ENCODE measurements around the gene ZNF423.
A peak's percentile ranks its signal among the peaks of the same experiment; 100 is the strongest.

Gene ZNF423

DNA sequence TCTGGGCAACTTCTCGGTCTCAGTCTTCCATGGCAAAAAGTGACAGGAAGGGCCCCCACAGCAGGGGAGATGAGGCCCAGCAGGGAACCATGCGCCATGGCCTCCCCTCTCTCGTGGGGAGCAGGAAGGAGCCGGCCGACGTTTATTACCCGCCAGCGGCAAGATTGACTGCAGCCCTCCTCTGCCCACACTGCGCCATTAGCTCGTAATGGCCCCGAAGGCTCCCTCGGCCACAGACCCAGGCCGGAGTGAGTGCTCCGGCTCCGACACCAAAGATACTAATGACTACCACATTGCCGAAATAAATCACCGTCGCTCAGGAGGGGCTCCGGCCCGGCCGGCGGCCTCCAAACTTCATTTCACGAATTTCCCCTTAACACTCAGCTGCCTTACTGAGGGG lies 255.4 kb downstream of the ZNF423 start:
- no peak overlapping the region for H3K4me2 ChIP-seq
- H3K27me3 ChIP-seq = no peaks in the 10 kb centered on the region
- no peaks in the 10 kb centered on the region for H3K36me3 ChIP-seq
- TF ChIP-seq Cebpa-rat (IDR thresholded peaks at IDR 0.05) = no peak
- no peaks in the 10 kb centered on the region for H3K9me3 ChIP-seq
- peaks cover 90% of the 10 kb centered on the region for H3K4me1 ChIP-seq
- H3K9ac ChIP-seq = no peak overlapping the region
- H3K4me3 ChIP-seq = no peak overlapping the region
- no peak overlapping the region for H3K27ac ChIP-seq
- no peaks in the 10 kb centered on the region for H4K20me1 ChIP-seq

DNA sequence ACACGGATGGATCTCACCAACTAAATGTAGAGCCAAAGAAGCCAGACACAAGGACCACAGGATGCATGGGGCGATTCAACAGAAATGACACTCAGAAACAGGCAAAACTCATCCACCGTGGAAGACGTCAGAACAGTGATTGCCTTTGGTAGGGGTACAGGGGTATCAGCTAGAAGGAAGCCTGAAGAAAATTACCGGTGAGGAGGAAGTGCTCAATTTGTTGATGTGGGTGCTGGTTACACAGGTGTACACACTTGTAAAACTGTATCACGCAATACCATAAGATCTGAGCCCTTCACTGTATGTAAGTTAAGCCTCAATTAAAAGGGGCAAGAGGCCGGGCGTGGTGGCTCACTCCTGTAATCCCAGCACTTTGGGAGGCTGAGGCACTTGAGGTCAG lies 256.2 kb downstream of the ZNF423 start:
- no peaks in the 10 kb centered on the region for H3K27me3 ChIP-seq
- no peak overlapping the region for H3K27ac ChIP-seq
- 0 out of 2 replicates have a peak overlapping the region, but pooled peaks have one; percentile 4 for H3K4me2 ChIP-seq
- H3K36me3 ChIP-seq = no peaks in the 10 kb centered on the region
- H3K9me3 ChIP-seq = no peaks in the 10 kb centered on the region
- peaks cover 90% of the 10 kb centered on the region for H3K4me1 ChIP-seq
- H3K9ac ChIP-seq = no peak overlapping the region
- H4K20me1 ChIP-seq = no peaks in the 10 kb centered on the region
- H3K4me3 ChIP-seq = no peak overlapping the region
- no peak for TF ChIP-seq Cebpa-rat (IDR thresholded peaks at IDR 0.05)

DNA sequence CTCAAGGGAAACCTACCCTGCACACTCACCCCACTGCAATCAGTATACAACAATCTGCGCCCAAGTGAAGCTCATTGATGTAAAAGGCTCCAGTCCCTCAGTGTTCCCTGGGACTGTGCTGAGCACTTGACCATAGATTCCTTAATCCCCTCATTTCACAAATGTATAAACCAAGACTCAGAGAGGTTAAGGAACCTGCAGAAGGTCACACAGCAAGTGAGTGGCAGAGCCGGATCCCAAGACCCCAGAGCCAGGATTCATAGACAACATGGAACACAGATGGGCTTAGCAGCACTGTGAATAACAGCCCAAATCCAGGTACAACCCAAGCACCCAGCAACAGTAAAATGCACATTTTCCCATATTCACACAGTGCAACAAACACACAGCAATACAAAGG lies 256.6 kb downstream of the ZNF423 start:
- no peak overlapping the region for H3K4me3 ChIP-seq
- H3K9me3 ChIP-seq = no peaks in the 10 kb centered on the region
- H4K20me1 ChIP-seq = no peaks in the 10 kb centered on the region
- no peak overlapping the region for H3K9ac ChIP-seq
- no peaks in the 10 kb centered on the region for H3K27me3 ChIP-seq
- no peak for TF ChIP-seq Cebpa-rat (IDR thresholded peaks at IDR 0.05)
- no peak overlapping the region for H3K27ac ChIP-seq
- H3K36me3 ChIP-seq = no peaks in the 10 kb centered on the region
- H3K4me1 ChIP-seq = peaks cover 90% of the 10 kb centered on the region
- H3K4me2 ChIP-seq = no peak overlapping the region

DNA sequence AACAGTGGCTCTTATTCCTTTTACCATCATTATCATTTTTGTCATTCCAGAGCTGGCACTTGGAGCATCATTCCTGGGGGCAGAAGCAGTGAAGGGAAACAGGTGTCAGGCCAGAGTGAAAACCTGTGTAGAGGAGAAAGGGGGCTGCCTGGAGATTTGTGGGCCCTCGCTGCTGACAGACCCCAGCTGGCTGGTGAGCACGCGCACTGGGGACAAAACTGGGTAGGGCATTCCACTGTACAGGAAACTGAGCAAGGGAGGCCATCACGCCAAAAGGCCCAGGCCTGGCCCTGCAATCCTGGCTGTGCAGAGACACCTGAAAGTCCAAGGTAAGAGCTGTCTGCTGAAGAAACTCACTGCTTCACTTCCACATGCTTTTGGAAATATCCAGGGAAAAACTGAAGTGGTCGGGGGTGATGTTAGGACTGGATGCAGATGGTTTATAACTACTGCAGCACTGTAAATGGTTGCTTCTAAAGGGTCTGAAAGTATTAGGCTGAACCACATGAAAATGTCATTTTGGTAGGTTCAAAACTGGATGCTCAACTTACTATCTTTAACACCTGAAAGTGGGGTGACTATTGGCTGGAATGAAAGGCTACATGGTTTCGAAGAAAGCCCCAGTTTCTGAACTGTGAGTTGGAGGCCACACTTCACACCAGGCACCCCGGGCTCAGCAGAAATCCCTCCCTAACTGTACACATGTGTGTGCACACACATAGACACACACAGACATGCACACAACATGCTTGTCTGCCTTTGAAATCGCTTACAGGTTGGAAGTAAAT lies 257.3 kb downstream of the ZNF423 start:
- Histone ChIP-seq H4K20me1 (no peaks in the 10 kb centered on the region), H3K9ac (no peak overlapping the region), H3K27ac (no peak overlapping the region), H3K4me2 (peak overlapping the region; percentile 77), H3K27me3 (no peaks in the 10 kb centered on the region), H3K4me1 (peaks cover 90% of the 10 kb centered on the region), H3K9me3 (no peaks in the 10 kb centered on the region), H3K36me3 (no peaks in the 10 kb centered on the region), H3K4me3 (no peak overlapping the region)
- TF ChIP-seq Cebpa-rat (IDR thresholded peaks at IDR 0.05) = no peak

DNA sequence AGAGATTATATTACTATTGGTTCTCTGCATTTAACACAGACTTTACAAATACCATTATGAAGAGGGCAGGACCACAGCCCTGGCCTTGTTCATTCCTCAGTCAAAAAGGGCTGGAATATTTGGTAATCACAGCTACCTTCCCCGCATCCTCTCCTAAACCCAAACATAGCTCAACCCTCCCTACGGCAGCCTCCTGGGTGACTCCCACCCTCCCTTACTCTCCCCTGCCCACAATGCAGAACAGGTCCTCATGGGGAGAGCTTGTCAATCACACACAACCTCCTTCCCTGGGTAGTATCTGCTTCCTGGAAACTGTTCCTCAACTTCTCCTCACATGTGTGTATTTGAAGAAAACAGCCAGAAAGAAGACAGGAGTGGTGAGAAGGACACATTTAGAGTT lies 258.1 kb downstream of the ZNF423 start:
- H3K9ac ChIP-seq = no peak overlapping the region
- no peak for TF ChIP-seq Cebpa-rat (IDR thresholded peaks at IDR 0.05)
- H3K4me2 ChIP-seq = peak overlapping the region; percentile 77
- H3K9me3 ChIP-seq = no peaks in the 10 kb centered on the region
- H3K4me1 ChIP-seq = peaks cover 90% of the 10 kb centered on the region
- H3K4me3 ChIP-seq = no peak overlapping the region
- no peaks in the 10 kb centered on the region for H3K36me3 ChIP-seq
- no peaks in the 10 kb centered on the region for H4K20me1 ChIP-seq
- H3K27me3 ChIP-seq = no peaks in the 10 kb centered on the region
- H3K27ac ChIP-seq = no peak overlapping the region

DNA sequence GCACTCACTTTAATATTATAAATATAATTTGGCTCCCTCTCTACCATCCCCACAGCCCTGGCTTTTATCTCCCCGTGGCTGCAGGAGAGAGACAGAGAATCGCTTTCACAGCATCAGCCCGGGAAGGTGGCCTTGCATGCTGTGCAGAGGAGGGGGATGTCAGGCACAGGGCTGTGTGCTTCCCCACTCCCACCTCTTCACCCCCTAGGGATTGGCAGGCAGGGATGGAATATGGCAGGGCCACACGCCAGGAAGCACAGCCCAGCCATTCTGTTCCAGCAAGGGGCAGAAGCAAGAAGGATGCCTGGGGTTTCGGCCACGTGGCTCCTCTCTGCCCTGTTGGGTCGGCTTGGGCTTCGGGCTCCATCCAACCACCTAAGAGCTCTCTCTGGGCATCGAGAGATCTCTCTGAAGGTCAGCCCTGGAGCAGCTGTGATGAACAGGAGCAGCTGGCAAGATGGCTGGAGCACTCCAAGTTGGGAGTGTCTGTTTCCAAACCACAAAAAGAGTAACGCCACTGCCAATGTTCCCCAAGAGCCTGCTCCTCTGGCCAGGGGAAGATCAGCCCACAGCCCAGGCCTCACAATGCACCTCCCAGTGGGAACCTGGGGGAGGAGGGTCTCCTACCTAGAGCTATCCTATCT lies 259.1 kb downstream of the ZNF423 start:
- H3K9ac ChIP-seq = 0 out of 2 replicates have a peak overlapping the region, but pooled peaks have one; percentile 27

DNA sequence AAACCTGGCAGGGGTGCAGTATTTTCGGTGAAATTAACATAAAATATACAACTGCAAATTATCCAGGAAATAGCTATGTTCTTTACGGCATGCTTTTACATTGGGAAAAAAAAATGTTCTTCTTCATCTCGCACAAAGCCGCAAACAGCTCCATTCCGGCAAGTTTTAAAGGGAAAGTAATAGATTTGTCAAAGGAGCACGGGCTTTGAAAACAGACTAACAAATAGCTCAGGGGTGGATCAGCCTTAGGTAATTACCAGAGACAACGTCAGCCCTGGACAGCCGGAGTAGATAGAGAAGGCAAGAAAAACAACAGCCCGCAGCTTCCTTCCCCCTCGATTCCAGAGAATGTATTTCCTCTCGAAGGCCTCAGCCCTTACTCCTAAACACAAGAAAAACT lies 259.8 kb downstream of the ZNF423 start:
- Histone ChIP-seq H3K36me3 (no peaks in the 10 kb centered on the region), H3K4me2 (peak overlapping the region; percentile 77), H3K9ac (peak overlapping the region; percentile 27; the same call in 1 of the 2 replicates), H3K27me3 (no peaks in the 10 kb centered on the region), H3K27ac (peak overlapping the region; percentile 63), H3K4me3 (peak overlapping the region; percentile 6; the same call in 1 of the 2 replicates), H3K4me1 (peaks cover 90% of the 10 kb centered on the region), H3K9me3 (no peaks in the 10 kb centered on the region), H4K20me1 (no peaks in the 10 kb centered on the region)
- TF ChIP-seq Cebpa-rat (IDR thresholded peaks at IDR 0.05) = no peak

More for the DNA sequence above, 259.1 kb downstream of the ZNF423 start:
- H3K27ac ChIP-seq = peak overlapping the region; percentile 63
- no peak for TF ChIP-seq Cebpa-rat (IDR thresholded peaks at IDR 0.05)
- no peaks in the 10 kb centered on the region for H4K20me1 ChIP-seq
- peak overlapping the region; percentile 77 for H3K4me2 ChIP-seq
- H3K27me3 ChIP-seq = no peaks in the 10 kb centered on the region
- H3K9me3 ChIP-seq = no peaks in the 10 kb centered on the region
- no peak overlapping the region for H3K4me3 ChIP-seq
- no peaks in the 10 kb centered on the region for H3K36me3 ChIP-seq
- peaks cover 90% of the 10 kb centered on the region for H3K4me1 ChIP-seq

DNA sequence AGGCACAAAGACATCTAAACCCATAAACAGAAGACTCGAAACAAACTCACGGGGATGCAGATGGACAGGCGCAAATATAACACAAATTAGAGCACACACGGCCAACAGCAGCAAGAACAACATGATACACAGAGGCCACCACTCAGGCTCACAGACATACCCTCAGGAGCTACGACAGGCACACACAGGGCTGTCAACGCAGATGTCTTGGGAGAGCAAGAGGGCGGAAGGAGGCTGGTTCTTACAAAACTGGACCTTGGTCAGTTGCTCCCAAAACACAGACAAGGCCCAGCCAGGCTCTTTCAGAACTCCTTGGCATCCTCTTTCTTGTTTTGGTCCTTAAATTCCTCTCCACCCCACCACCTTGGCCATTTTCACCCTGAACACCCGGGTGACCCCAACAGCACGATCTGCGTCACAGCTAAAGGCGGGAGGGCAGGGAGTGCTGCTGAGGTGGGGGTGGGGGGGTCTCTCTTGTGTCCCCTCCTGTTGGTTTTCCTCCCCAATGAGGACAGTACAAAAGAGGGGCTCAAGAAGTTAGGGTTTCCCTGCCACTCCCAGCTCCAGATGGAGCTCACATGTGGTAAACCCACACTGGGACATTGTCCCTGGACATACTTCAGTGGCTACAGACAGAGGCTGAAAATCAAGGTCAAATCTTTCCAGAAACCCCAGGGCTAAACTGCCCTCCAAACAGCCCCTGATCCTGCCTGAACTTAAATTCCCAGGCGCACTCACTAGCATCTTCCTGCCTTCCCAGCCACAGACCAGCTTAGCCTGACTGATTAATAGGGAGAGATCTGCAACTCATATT lies 261.0 kb downstream of the ZNF423 start:
- Histone ChIP-seq H3K27me3 (no peaks in the 10 kb centered on the region), H3K4me1 (peaks cover 90% of the 10 kb centered on the region), H3K36me3 (0 out of 2 replicates have a peak, but pooled peaks cover 6% of the 10 kb centered on the region), H3K9ac (peak overlapping the region; percentile 9; the same call in 1 of the 2 replicates), H3K9me3 (no peaks in the 10 kb centered on the region), H3K4me3 (no peak overlapping the region), H3K4me2 (peak overlapping the region; percentile 77), H4K20me1 (no peaks in the 10 kb centered on the region), H3K27ac (peak overlapping the region; percentile 32; the same call in 1 of the 2 replicates)
- TF ChIP-seq Cebpa-rat (IDR thresholded peaks at IDR 0.05) = no peak

DNA sequence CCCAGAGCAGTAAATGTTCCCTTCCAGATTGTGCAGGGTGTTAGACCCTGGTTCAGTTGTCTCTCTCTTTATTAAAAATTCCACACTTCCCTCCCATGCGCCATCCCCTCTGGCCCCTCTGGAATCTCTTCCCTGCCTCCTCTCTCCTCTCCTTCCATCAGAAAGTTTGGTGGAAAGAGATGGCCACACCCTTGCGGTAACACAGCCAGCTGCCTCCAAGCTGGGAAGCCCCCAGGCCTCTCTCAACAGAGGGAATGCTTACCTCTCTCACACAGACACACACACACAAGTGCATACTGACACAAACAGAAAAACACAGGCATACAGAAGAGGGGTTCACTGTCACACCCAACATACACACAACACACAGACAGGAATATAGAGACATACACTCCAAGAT lies 261.8 kb downstream of the ZNF423 start:
- Histone ChIP-seq H3K27ac (peak overlapping the region; percentile 23; the same call in 1 of the 2 replicates), H3K9me3 (no peaks in the 10 kb centered on the region), H3K27me3 (no peaks in the 10 kb centered on the region), H4K20me1 (no peaks in the 10 kb centered on the region), H3K9ac (0 out of 2 replicates have a peak overlapping the region, but pooled peaks have one; percentile 4), H3K4me2 (peak overlapping the region; percentile 77), H3K4me1 (peaks cover 85% of the 10 kb centered on the region), H3K36me3 (0 out of 2 replicates have a peak, but pooled peaks cover 6% of the 10 kb centered on the region), H3K4me3 (no peak overlapping the region)
- no peak for TF ChIP-seq Cebpa-rat (IDR thresholded peaks at IDR 0.05)

Data from BLaER1 (cell line).